ENCODE results near the gene EPB41L2.

EPB41L2 gene

GRCh38 chr6:131063028-131063763 lies at the start of gene EPB41L2:
EPB41L2 (minus strand) TSS chr6:131063245; CDS start chr6:130956485, 106,760 bp downstream.
- Histone ChIP-seq H3K9me3 (ENCODE audit: control insufficient read depth, low read length) (no peaks in the 10 kb centered on the region), H3K27me3 (ENCODE audit: control insufficient read depth, insufficient read depth, low read length) (no peaks in the 10 kb centered on the region), H3K4me2 (ENCODE audit: low read length) (peak within 1 kb of the TSS; percentile 83), H2AFZ (peak within 1 kb of the TSS; percentile 98), H3K27ac (peak within 1 kb of the TSS; percentile 78), H3K79me2 (no peaks in the 10 kb centered on the region), H3K9ac (peak within 1 kb of the TSS; percentile 64), H3K4me3 (ENCODE audit: low read depth, low read length) (peak within 1 kb of the TSS; percentile 70), H3K4me1 (no peaks in the 10 kb centered on the region), H3K36me3 (ENCODE audit: control insufficient read depth, insufficient read depth, low read length) (no peaks in the 10 kb centered on the region)
- TF ChIP-seq CTCF (IDR thresholded peaks at IDR 0.05): no peak

DNA sequence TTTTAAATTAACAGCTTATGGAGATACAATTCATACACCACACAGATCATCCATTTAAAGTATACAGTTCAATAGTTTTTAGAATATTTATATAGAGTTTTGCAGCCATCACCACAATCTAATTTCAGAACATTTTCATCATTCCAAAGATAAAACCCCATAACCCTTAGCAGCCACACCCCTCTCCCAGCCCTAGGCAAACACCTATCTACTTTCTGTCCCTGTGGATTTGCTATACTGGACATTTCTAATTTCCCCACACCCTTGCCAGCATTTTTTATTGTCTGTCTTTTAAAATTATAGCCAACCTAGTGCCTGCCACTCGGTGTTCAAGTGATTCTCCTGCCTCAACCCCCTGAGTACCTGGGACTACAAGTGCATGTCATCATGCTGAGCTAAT lies 49.2 kb upstream of the EPB41L2 start:
- H3K27ac ChIP-seq: no peak overlapping the region
- H3K4me1 ChIP-seq: no peaks in the 10 kb centered on the region
- no peaks in the 10 kb centered on the region for H3K9me3 ChIP-seq (ENCODE audit: control insufficient read depth, low read length)
- H3K79me2 ChIP-seq: no peaks in the 10 kb centered on the region
- H3K9ac ChIP-seq: no peak overlapping the region
- no peak overlapping the region for H2AFZ ChIP-seq
- H3K27me3 ChIP-seq (ENCODE audit: control insufficient read depth, insufficient read depth, low read length): no peaks in the 10 kb centered on the region
- no peak for TF ChIP-seq CTCF (IDR thresholded peaks at IDR 0.05)
- no peaks in the 10 kb centered on the region for H3K36me3 ChIP-seq (ENCODE audit: control insufficient read depth, insufficient read depth, low read length)
- no peak overlapping the region for H3K4me3 ChIP-seq (ENCODE audit: low read depth, low read length)
- H3K4me2 ChIP-seq (ENCODE audit: low read length): no peak overlapping the region

GRCh38 chr6:131107151-131107550 lies 44.1 kb upstream of the EPB41L2 start:
- Histone ChIP-seq H3K27me3 (ENCODE audit: control insufficient read depth, insufficient read depth, low read length) (no peaks in the 10 kb centered on the region), H3K79me2 (no peaks in the 10 kb centered on the region), H3K4me2 (ENCODE audit: low read length) (no peak overlapping the region), H3K4me1 (no peaks in the 10 kb centered on the region), H2AFZ (no peak overlapping the region), H3K4me3 (ENCODE audit: low read depth, low read length) (no peak overlapping the region), H3K9me3 (ENCODE audit: control insufficient read depth, low read length) (no peaks in the 10 kb centered on the region), H3K27ac (no peak overlapping the region), H3K36me3 (ENCODE audit: control insufficient read depth, insufficient read depth, low read length) (no peaks in the 10 kb centered on the region), H3K9ac (no peak overlapping the region)
- TF ChIP-seq CTCF (IDR thresholded peaks at IDR 0.05): no peak

DNA sequence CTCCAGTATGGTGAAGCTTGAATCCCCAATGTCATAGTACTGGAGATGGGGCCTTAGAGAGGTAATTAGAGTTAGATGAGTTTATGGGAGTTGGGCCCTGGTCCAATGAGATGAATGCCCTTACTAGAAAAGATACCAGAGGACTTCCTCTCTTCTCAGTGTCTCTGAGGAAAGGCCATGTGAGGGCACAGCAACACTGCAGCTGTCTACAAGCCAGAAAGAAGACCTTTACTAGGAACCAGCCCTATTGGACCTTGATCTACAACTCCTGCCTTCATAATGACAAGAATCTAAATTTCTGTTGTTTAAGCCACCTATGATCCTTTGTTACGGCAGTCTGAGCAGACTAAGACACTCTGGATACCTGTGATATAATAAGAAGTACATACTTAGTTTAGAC lies 40.9 kb upstream of the EPB41L2 start:
- no peak for TF ChIP-seq CTCF (IDR thresholded peaks at IDR 0.05)
- H3K4me2 ChIP-seq (ENCODE audit: low read length): no peak overlapping the region
- no peaks in the 10 kb centered on the region for H3K27me3 ChIP-seq (ENCODE audit: control insufficient read depth, insufficient read depth, low read length)
- H3K9me3 ChIP-seq (ENCODE audit: control insufficient read depth, low read length): no peaks in the 10 kb centered on the region
- no peaks in the 10 kb centered on the region for H3K79me2 ChIP-seq
- H3K4me3 ChIP-seq (ENCODE audit: low read depth, low read length): no peak overlapping the region
- H3K36me3 ChIP-seq (ENCODE audit: control insufficient read depth, insufficient read depth, low read length): no peaks in the 10 kb centered on the region
- no peak overlapping the region for H2AFZ ChIP-seq
- no peak overlapping the region for H3K9ac ChIP-seq
- no peaks in the 10 kb centered on the region for H3K4me1 ChIP-seq
- no peak overlapping the region for H3K27ac ChIP-seq

DNA sequence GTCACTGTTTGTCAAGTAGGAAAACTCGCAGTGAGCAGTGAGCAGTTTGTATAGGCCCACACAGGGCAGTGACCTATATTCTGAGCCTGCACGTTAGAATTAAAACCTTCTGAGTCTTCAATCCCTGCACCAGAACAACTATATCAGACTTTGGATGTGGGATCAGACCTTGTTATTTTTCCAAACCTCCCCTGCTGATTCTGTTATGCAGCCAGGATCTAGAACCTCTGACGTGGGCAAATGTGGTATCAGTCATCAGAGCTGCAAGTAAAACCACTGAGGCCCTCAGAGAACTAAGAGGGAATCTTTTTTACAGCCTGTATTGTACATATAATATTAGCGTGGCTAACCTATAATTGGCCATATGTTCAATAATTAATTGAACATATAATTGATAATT lies 40.3 kb upstream of the EPB41L2 start:
- no peak overlapping the region for H3K4me3 ChIP-seq (ENCODE audit: low read depth, low read length)
- H3K9ac ChIP-seq: no peak overlapping the region
- no peak overlapping the region for H3K27ac ChIP-seq
- TF ChIP-seq CTCF (IDR thresholded peaks at IDR 0.05): no peak
- no peak overlapping the region for H3K4me2 ChIP-seq (ENCODE audit: low read length)
- no peak overlapping the region for H2AFZ ChIP-seq
- H3K9me3 ChIP-seq (ENCODE audit: control insufficient read depth, low read length): no peaks in the 10 kb centered on the region
- no peaks in the 10 kb centered on the region for H3K79me2 ChIP-seq
- H3K36me3 ChIP-seq (ENCODE audit: control insufficient read depth, insufficient read depth, low read length): no peaks in the 10 kb centered on the region
- H3K27me3 ChIP-seq (ENCODE audit: control insufficient read depth, insufficient read depth, low read length): no peaks in the 10 kb centered on the region
- no peaks in the 10 kb centered on the region for H3K4me1 ChIP-seq
